Measurements from ENCODE around the gene PPP5C. TPM values are rescaled to one million over a fixed set of nuclear protein-coding genes. Genes with fewer than 3 reads are reported as not detected.
"Not testable (repeated sequence)": the region's sequence is repeated elsewhere in the genome, so short reads cannot be mapped to it uniquely, and the experiment has no call there.

Gene PPP5C
- total and polyA plus RNA-seq, 2 experiments from 2014 or later: 120 to 130 TPM

DNA sequence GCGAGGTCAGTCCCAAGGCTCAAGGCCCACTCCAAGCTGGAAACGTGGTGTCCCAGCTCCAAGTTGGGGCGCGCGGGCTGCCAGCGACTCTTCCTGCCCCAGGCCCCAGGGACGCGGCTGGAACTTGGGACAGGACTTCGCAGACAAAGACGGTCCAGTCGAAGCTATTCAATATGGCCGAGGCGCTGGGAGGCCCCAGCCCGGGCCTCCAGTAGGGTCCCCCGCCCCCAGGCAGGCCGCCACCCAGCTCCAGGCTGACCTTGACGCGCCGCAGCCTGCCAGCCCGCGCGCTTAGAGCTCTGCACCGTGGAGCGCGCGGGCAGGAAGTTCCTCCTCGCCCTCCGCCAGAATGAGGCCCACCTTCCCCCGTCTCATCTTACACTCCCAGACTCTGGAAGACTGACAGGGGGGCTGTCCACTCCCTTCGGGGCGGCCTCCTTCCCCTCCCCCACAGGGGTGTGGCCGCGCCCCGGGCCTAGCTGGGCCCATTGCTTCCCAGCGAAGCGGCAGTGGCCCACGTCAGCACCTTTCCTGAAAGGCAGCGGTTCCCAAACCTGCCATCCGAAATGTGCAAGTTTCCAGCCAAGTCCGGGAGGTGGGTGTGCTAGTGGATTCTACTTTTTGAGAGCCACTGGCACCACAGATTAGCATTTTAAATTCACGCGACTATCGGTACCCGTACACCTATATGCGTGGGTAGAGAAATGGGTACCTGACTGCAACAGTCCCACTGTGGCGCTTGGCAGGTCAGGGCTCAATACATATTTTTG lies 66.6 kb downstream of the PPP5C start, which contains the start of gene CCDC8:
Gene CCDC8 (minus strand): TSS at position 303 of the 770 bp plus-strand sequence. CDS start 754 bp downstream, outside the sequence.
- no peaks in the 10 kb centered on the region for H3K27me3 ChIP-seq
- no peaks in the 10 kb centered on the region for H3K9me3 ChIP-seq (ENCODE audit: low read depth)
- H3K4me3 ChIP-seq: peak within 1 kb of the TSS; percentile 76
- TF ChIP-seq, protein P1, sequence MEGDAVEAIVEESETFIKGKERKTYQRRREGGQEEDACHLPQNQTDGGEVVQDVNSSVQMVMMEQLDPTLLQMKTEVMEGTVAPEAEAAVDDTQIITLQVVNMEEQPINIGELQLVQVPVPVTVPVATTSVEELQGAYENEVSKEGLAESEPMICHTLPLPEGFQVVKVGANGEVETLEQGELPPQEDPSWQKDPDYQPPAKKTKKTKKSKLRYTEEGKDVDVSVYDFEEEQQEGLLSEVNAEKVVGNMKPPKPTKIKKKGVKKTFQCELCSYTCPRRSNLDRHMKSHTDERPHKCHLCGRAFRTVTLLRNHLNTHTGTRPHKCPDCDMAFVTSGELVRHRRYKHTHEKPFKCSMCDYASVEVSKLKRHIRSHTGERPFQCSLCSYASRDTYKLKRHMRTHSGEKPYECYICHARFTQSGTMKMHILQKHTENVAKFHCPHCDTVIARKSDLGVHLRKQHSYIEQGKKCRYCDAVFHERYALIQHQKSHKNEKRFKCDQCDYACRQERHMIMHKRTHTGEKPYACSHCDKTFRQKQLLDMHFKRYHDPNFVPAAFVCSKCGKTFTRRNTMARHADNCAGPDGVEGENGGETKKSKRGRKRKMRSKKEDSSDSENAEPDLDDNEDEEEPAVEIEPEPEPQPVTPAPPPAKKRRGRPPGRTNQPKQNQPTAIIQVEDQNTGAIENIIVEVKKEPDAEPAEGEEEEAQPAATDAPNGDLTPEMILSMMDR (IDR thresholded peaks at IDR 0.05; ENCODE audit: low read depth, low read length): no peak
- DNase-seq (ENCODE audit: low read depth in 1 of 2, low spot score in 1 of 2): peak; percentile 99
- H3K4me1 ChIP-seq (ENCODE audit: low read depth): peaks cover 23% of the 10 kb centered on the region
- no peaks in the 10 kb centered on the region for H3K36me3 ChIP-seq
- H3K27ac ChIP-seq: peak within 1 kb of the TSS; percentile 96

DNA sequence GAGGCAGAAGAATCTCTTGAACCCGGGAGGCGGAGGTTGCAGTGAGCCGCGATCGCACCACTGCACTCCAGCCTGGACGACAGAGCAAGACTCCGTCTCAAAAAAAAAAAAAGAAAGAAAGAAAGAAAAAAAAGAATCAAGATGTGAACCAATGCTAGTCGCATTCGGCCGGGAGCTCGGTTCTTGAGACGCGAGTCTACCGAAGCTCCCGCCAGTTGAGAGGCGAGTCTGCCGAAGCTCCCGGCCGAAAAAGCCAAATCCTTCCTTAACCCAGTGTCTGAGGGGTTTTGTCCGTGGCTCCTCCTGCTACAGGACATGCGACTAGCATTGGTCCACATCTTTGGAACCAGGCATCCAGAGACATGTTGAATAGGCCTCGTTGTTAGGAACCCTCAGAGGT lies 68.0 kb downstream of the PPP5C start:
- H3K4me3 ChIP-seq; DNase-seq (ENCODE audit: low read depth in 1 of 2, low spot score in 1 of 2); H3K36me3 ChIP-seq; H3K27me3 ChIP-seq; H3K9me3 ChIP-seq (ENCODE audit: low read depth); H3K27ac ChIP-seq: not testable (repeated sequence)
- H3K4me1 ChIP-seq (ENCODE audit: low read depth): peaks cover 22% of the 10 kb centered on the region

DNA sequence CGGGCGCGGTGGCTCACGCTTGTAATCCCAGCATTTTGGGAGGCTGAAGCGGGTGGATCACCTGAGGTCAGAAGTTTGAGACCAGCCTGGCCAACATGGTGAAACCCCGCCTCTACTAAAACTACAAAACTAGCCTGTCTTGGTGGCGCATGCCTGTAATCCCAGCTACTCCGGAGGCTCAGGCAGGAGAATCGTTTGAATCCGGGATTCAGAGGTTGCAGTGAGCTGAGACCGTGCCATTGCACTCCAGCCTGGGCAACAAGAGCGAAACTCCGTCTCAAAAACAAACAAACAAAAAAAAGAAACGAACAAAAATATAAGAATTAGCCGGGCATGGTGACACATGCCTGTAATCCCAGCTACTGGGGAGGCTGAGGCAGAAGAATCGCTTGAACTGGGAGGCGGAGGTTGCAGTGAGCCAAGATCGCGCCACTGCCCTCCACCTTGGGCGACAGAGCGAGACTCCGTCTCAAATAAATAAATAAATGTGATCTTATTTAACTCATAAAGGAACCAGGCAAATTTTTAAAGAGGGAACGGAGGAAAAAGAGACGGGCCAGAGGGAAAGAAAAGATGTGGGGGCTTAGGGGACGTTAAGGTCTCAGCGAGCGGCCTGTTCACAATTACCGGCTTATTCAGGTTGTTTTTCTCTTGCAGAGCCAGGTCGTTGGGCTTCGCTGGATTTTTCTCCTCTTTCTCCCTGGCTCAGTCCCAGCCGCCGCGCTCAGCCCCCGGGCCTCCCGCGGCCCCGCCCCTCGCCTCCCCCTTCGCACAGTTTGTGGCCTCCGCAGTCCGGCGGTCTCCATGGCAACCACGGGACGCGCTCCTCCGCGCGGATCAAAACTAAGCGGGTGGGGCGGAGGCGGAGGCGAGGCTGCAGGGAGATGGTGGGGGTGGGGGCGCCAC lies 69.2 kb downstream of the PPP5C start:
- H3K36me3 ChIP-seq; H3K27me3 ChIP-seq; H3K9me3 ChIP-seq (ENCODE audit: low read depth): not testable (repeated sequence)
- Histone ChIP-seq H3K4me3 (peak overlapping the region; percentile 10), H3K27ac (peak overlapping the region; percentile 70), H3K4me1 (ENCODE audit: low read depth) (peaks cover 21% of the 10 kb centered on the region)
- DNase-seq (ENCODE audit: low read depth in 1 of 2, low spot score in 1 of 2): peak; percentile 94 to 96

DNA sequence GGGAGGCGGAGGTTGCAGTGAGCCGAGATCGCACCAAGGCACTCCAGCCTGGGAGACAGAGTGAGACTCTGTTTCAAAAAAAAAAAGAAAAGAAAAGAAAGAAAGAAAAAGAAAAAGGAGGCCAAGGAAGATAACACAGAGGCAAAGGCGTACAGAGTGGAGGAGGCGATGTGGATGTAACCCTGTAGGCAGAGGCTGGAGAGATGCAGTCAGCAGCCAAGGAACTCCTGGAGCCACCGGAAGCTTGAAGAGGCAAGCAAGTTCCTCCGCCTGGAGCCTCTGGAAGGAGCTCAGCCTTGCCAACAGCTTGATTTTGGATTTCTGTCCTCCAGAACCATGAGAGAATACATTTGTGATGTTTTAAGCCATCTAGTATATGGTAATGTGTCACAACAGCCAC lies 73.2 kb downstream of the PPP5C start:
- Histone ChIP-seq H3K36me3 (no peaks in the 10 kb centered on the region), H3K4me3 (no peak overlapping the region), H3K4me1 (ENCODE audit: low read depth) (peaks cover 5% of the 10 kb centered on the region), H3K27me3 (no peaks in the 10 kb centered on the region), H3K9me3 (ENCODE audit: low read depth) (no peaks in the 10 kb centered on the region), H3K27ac (no peak overlapping the region)
- DNase-seq (ENCODE audit: low read depth in 1 of 2, low spot score in 1 of 2): peak in 1 of 2 donors; percentile 32
- TF ChIP-seq, protein P1 (IDR thresholded peaks at IDR 0.05; ENCODE audit: low read depth, low read length): no peak

DNA sequence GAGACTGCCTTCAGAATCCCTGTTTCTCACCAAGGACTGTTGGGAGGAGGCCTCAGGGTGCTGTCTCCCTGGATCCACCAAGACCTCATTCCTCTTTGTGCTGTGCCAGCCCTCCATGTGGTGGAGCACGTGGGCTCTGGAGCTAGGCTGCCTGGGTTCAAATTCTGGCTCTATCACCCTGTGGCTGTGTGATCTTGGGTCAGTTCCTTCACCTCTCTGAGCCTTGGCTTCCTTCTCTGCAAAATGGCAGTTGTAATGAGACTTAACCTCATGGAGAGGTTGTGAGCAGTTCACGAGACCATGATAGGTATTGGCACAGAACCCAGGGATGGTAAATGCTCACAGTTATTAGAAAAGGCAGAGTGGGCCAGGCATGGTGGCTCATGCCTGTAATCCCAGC lies 75.5 kb downstream of the PPP5C start:
- Histone ChIP-seq H3K27me3 (no peaks in the 10 kb centered on the region), H3K9me3 (ENCODE audit: low read depth) (no peaks in the 10 kb centered on the region)

DNA sequence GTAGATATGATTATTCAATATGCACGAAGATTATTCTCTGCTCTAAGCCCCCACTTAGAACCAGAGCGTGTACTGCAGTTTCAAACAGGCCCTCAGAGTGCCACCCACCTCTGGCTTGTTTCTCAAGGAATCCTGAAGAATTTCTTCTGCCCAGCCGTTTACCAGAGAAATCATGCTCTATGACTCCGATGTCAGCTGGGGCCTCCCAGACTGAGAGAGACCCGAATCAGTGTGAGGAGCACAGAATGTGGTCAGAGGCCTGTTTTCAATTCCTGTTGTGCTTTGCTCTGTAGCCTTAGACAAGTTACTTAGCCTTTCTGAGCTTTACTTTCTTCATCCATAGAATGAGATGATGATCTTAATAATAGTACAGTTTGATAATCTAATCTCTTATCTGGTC lies 76.3 kb downstream of the PPP5C start:
- TF ChIP-seq, protein P1 (IDR thresholded peaks at IDR 0.05; ENCODE audit: low read depth, low read length): no peak
- Histone ChIP-seq H3K4me3 (no peak overlapping the region), H3K9me3 (ENCODE audit: low read depth) (no peaks in the 10 kb centered on the region), H3K36me3 (no peaks in the 10 kb centered on the region), H3K27ac (no peak overlapping the region), H3K4me1 (ENCODE audit: low read depth) (peaks cover 6% of the 10 kb centered on the region), H3K27me3 (peaks cover 8% of the 10 kb centered on the region)
- no peak for DNase-seq (ENCODE audit: low read depth in 1 of 2, low spot score in 1 of 2)

More for the DNA sequence above, 75.5 kb downstream of the PPP5C start:
- Histone ChIP-seq H3K36me3 (no peaks in the 10 kb centered on the region), H3K4me3 (no peak overlapping the region), H3K27ac (no peak overlapping the region), H3K4me1 (ENCODE audit: low read depth) (peaks cover 6% of the 10 kb centered on the region)
- no peak for DNase-seq (ENCODE audit: low read depth in 1 of 2, low spot score in 1 of 2)
- TF ChIP-seq, protein P1 (IDR thresholded peaks at IDR 0.05; ENCODE audit: low read depth, low read length): no peak
